ENCODE results near the gene PKD1L1.
"Not testable (repeated sequence)": the region's sequence is repeated elsewhere in the genome, so short reads cannot be mapped to it uniquely, and the experiment has no call there.

Gene PKD1L1

GRCh38 chr7:47956220-47956619 is 8.0 kb upstream of the PKD1L1 start:
- no peak for DNase-seq (ENCODE audit: low spot score)

GRCh38 chr7:47954231-47954911 is 6.1 kb upstream of the PKD1L1 start:
- DNase-seq (ENCODE audit: low spot score), result no peak

- no peak for DNase-seq (ENCODE audit: low spot score)
Observed at GRCh38 chr7:47953822-47954221, 5.6 kb upstream of the PKD1L1 start.

GRCh38 chr7:47952224-47952623 is 4.0 kb upstream of the PKD1L1 start:
- DNase-seq (ENCODE audit: low spot score), result no peak

GRCh38 chr7:47951374-47951773 is 3.1 kb upstream of the PKD1L1 start:
- no peak for DNase-seq (ENCODE audit: low spot score)

- no peak for DNase-seq (ENCODE audit: low spot score)
Observed at GRCh38 chr7:47950714-47951113, 2.4 kb upstream of the PKD1L1 start.

- no peak for DNase-seq (ENCODE audit: low spot score)
Observed at GRCh38 chr7:47949703-47950102, 1.4 kb upstream of the PKD1L1 start.

- no peak for DNase-seq (ENCODE audit: low spot score)
Observed at GRCh38 chr7:47947355-47947749, 914 bp downstream of the PKD1L1 start.

- DNase-seq (ENCODE audit: low spot score), result no peak
Observed at GRCh38 chr7:47946581-47947354, 1.5 kb downstream of the PKD1L1 start.

- peak; percentile 70 for DNase-seq (ENCODE audit: low spot score)
Observed at GRCh38 chr7:47945261-47946015, 2.8 kb downstream of the PKD1L1 start.

GRCh38 chr7:47944536-47945260 is 3.6 kb downstream of the PKD1L1 start:
- DNase-seq (ENCODE audit: low spot score), result no peak

- no peak for DNase-seq (ENCODE audit: low spot score)
Observed at GRCh38 chr7:47943676-47944474, 4.4 kb downstream of the PKD1L1 start.

- not testable (repeated sequence) for DNase-seq (ENCODE audit: low spot score)
Observed at GRCh38 chr7:47942651-47943050, 5.6 kb downstream of the PKD1L1 start.

- DNase-seq (ENCODE audit: low spot score), result no peak
Observed at GRCh38 chr7:47942132-47942531, 6.1 kb downstream of the PKD1L1 start.

- no peak for DNase-seq (ENCODE audit: low spot score)
Observed at GRCh38 chr7:47941136-47941844, 7.0 kb downstream of the PKD1L1 start.

- DNase-seq (ENCODE audit: low spot score), result no peak
Observed at GRCh38 chr7:47940088-47941013, 7.9 kb downstream of the PKD1L1 start.

GRCh38 chr7:47939425-47940036 is 8.7 kb downstream of the PKD1L1 start:
- no peak for DNase-seq (ENCODE audit: low spot score)

GRCh38 chr7:47938574-47939165 is 9.6 kb downstream of the PKD1L1 start:
- no peak for DNase-seq (ENCODE audit: low spot score)
